NB4 (cell line): Measurements from ENCODE around the gene LYPD6B.

Source experiments
- POLR2A ChIP-seq: IDR thresholded peaks from 2 replicates; pipeline ENCODE4 v1.6.1; 2011; ENCODE audit warnings: mild to moderate bottlenecking; ENCODE audit not compliant: insufficient read length; ENCODE audit errors: extremely low read depth
- TF ChIP-seq, protein P1 (sequence below): IDR thresholded peaks from one replicate; pipeline ENCODE4 v1.5.1; 2012; ENCODE audit warnings: low read depth, low read length
- TF ChIP-seq, protein P2 (sequence below): IDR thresholded peaks from 2 replicates; pipeline ENCODE4 v1.6.1; 2011; ENCODE audit warnings: low read depth, low read length

DNA sequence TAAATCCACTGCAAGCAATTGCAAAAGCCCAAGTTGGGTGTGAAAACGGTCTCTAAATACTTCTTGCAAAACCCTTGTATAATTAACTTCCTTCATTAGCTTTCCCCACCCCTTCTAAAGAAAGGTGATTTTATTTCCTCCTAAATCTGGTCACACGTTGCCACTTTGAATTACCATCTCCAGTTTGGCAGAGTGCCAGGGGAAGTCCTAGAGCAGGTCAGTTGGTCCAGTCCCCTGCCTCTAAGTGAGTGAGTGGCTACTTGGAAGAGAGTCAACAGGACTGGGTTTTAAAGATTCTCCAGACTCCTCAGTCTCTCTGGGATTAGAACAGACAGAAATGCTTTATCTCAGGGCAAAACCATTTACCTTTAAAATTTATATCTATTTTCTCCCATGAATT, 18.7 kb upstream of the LYPD6B start:
- TF ChIP-seq, protein P1, sequence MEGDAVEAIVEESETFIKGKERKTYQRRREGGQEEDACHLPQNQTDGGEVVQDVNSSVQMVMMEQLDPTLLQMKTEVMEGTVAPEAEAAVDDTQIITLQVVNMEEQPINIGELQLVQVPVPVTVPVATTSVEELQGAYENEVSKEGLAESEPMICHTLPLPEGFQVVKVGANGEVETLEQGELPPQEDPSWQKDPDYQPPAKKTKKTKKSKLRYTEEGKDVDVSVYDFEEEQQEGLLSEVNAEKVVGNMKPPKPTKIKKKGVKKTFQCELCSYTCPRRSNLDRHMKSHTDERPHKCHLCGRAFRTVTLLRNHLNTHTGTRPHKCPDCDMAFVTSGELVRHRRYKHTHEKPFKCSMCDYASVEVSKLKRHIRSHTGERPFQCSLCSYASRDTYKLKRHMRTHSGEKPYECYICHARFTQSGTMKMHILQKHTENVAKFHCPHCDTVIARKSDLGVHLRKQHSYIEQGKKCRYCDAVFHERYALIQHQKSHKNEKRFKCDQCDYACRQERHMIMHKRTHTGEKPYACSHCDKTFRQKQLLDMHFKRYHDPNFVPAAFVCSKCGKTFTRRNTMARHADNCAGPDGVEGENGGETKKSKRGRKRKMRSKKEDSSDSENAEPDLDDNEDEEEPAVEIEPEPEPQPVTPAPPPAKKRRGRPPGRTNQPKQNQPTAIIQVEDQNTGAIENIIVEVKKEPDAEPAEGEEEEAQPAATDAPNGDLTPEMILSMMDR = no peak
- no peak for TF ChIP-seq POLR2A
- TF ChIP-seq, protein P2, sequence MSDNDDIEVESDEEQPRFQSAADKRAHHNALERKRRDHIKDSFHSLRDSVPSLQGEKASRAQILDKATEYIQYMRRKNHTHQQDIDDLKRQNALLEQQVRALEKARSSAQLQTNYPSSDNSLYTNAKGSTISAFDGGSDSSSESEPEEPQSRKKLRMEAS = no peak
